GM18907 (cell line): ENCODE measurements around the gene VPS13A.
"Not testable (repeated sequence)": the region's sequence is repeated elsewhere in the genome, so short reads cannot be mapped to it uniquely, and the experiment has no call there.

Experiments used
- ATAC-seq: cut with Tn5 transposase; IDR thresholded peaks from one replicate; pipeline ENCODE4 v1.9.1; 2021; ENCODE audit warnings: mild to moderate bottlenecking, moderate library complexity; ENCODE audit not compliant: unreplicated experiment

Gene VPS13A

DNA sequence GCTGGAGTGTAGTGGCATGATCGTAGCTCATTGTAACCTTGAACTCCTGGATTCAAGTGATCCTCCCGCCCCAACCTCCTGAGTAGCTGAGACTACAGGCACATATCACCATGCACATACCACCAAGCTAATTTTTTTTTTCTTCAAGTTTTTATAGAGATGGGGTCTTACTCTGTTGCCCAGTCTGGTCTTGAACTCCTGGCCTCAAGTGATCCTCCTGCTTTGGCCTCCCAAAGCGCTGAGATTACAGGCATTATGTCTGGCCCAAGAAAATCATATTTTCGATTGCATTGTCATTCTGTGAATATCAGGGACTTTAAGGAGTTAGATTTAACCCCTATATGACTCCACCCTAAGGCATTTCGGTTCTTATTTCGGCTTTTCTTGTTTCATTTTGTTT, 116.6 kb downstream of the VPS13A start:
- ATAC-seq, result no peak

- ATAC-seq, result no peak
Measured at GRCh38 chr9:77304543-77304942, 127.2 kb downstream of the VPS13A start.

DNA sequence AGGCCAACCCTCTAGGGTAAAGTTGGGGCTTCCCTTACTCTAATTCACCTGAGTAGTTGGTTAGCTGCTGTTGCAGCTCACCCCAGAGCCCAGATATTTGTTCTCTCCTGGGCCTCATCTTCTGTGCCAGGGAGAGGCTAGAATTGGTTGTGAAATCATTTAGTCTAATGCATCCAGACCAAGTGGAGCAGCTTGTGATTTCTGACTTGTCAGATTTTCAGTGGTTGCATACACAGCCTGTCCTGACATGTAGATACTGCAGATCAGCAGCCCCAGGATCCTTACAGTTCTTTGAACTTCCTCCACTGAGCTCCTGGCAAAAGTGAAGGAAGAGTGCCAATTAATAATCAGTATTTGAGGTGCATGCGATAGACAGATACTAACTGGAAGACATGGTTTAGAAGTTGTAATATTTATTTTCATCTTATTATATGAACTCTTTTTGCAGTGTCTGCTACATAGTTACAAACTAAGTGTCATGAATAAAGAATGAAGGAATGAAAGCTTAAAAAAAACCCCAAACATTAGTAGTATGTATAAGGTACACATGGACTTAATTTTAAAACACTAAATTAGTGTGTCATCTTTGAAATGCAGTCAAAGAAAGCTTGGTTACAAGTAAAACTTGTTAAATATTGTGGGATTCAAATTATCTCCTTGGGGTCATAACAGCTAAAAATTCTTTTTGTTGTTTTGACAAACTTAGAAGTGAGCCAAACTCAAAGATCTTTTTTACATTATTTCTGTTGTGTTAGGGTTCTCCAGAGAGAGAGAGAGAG, 128.5 kb downstream of the VPS13A start:
- no peak for ATAC-seq

- no peak for ATAC-seq
Measured at GRCh38 chr9:77307166-77307565, 129.8 kb downstream of the VPS13A start.

DNA sequence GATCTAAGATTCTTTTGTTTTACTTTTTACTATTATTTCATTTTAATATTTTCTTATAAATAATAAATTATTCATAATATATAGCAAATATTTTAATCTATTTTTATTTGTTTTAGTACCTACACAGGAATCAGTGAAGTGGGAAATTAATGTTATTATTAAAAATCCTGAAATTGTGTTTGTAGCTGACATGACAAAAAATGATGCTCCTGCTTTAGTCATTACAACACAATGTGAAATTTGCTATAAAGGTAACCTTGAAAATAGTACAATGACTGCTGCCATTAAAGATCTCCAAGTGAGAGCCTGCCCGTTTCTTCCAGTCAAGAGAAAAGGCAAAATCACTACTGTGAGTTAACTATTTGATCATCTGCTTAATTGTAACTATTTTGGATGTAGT, 138.7 kb downstream of the VPS13A start:
- no peak for ATAC-seq

- ATAC-seq, result no peak
Measured at GRCh38 chr9:77325058-77325457, 147.7 kb downstream of the VPS13A start.

DNA sequence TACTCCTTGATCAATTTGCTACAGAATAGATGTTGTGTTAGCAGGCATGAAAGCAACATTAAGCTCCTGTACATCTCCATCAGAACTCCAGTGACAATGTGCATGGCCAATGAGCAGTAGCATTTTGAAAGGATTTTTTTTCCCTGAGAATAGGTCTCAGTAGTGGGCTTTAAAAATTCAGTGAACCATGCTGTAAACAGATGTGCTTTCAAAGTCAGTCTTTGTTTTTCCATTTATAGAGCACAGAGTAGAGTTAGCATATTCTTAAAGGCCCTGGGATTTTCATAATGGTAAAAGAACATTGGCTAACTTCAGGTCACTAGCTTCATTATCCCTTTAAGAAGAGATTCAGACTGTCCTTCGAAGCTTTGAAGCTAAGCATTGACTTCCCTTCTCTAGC, 150.8 kb downstream of the VPS13A start:
- ATAC-seq, result no peak

DNA sequence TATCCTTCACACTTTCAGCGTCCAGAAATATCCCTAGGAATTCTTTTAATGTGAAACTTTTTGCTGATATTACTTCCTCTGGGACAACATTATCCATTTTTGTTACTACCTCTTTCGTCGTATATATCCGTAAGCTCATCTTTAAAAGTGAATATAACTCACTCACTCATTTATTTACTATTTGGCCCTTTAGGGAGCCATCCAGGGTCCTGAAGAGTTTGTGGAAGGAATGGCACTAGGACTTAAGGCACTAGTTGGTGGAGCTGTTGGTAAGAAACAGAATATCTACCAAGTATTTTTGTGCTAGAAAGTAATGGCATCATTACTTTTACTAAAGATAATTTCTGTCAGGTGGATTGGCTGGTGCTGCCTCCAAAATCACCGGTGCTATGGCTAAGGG, 192.7 kb downstream of the VPS13A start:
- ATAC-seq, result no peak

- no peak for ATAC-seq
Measured at GRCh38 chr9:77374266-77374665, 196.9 kb downstream of the VPS13A start.

DNA sequence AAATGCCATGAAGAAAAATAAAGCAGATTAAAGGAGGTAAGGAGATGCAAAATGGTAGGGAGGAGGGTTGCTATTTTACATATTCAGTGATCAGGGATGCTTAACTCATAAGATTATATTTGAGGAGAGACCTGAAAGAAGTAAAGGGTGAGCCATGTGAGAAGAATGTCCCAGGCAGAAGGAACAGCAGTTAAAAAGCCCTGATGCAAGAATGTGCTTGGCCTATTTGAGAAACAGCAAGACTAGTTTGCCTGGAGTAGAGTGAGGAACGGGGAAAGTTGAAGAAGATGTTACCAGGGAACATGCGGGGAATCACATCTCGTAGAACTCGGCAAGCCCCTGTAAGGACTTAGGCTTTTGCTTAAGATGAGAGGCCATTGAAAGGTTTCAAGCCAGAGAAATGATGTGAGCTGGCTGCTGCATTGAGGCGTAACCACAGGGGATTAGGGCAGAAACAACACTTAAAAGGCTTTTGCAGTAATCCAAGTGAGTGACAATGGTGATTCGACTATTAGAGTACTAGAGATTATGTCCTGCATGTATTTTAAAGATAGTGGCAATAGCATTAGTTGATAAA, 198.7 kb downstream of the VPS13A start:
- no peak for ATAC-seq

DNA sequence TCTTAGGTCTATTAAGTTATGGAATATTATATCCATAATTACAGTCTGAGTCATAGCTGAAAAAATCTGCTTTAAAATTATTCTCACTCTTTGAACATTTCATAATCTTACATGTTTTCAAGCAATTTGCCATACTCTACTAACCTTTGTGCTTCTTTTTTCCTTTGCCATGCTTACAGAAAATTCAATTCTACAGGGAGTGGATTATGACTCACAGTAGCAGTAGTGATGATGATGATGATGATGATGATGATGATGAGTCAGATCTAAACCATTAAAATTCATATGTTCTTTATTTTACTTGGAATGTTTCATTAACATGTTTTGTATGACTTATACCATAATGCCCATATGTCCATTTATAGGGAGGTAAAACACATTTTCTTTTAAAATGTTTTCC, 207.1 kb downstream of the VPS13A start:
- no peak for ATAC-seq

DNA sequence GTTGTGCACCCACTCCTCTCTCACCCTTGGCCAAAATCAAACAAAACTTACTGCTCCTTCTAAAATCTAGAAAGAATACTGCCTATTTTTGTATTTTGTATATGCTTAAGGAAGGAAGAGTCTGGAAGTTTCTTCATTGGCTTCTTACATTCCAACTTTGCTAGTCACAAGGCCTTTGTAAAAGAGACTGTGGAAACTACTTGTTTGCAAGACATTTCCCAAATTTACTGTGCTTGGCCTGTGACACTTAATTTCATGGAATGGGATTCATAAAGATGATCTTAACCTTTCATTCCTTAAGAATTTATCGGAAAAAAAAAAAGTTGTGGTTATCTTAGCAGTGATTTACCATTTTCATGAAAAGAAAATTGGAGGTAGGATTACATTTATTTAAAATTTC, 208.9 kb downstream of the VPS13A start:
- ATAC-seq, result no peak

GRCh38 chr9:77391834-77392233, 214.5 kb downstream of the VPS13A start:
- ATAC-seq, result no peak

- ATAC-seq, result no peak
Measured at GRCh38 chr9:77392328-77392727, 215.0 kb downstream of the VPS13A start.

GRCh38 chr9:77398581-77398980, 221.2 kb downstream of the VPS13A start:
- not testable (repeated sequence) for ATAC-seq

DNA sequence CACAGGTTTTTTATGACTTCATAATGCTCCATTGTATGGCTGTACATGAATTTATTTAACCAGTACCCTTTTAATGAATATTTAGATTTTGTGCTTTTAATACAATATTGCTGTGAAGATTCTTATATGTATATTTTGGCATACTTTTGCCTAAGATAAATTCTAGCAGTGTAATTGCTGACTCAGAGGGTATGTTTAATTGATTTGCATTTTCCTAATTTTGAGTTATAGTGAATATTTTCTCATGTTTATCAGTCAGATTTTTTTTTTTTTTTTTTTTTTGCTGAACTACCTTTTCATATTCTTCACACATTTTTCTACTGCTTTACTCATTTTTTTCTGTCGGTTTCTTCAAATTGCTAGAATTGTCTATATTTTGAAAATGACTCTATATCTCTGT, 222.6 kb downstream of the VPS13A start:
- ATAC-seq, result no peak

DNA sequence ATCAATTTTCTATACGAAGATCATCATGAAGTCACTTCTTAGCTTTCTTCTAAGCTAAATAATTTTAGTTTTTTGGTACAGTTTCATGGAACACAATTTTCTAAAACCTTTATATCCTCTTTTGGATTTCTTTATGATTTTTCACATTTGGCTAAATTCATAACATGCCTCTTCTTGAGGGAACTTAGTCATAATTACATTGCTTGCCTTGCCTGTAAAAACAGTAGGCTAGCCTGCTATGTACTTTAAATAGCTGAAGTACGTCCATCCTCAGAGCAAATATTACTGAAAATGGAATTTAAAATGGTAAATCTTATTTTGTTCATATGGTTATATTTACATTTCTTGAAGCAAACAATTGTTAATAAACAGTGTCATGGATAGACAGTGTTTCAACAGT, 225.0 kb downstream of the VPS13A start:
- no peak for ATAC-seq

DNA sequence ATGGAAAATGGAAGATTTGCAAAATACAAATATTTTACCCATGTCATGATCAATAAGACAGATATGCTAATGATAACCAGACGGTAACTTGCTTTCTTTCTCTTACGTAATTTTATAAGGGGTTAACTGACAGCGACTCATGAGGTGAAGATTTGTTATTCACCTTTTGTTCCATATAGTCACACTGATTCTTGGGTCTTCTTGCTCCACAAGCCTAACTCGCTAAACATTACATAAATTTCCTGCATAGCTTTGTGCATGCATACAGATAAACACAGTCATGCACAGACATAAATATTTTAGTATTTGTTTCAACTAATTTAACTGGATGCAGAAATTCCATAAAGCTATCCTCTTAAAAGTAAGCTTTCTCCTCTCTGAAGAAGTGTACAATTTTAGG, 225.9 kb downstream of the VPS13A start:
- ATAC-seq, result no peak

- ATAC-seq, result not testable (repeated sequence)
Measured at GRCh38 chr9:77408521-77408920, 231.2 kb downstream of the VPS13A start.

DNA sequence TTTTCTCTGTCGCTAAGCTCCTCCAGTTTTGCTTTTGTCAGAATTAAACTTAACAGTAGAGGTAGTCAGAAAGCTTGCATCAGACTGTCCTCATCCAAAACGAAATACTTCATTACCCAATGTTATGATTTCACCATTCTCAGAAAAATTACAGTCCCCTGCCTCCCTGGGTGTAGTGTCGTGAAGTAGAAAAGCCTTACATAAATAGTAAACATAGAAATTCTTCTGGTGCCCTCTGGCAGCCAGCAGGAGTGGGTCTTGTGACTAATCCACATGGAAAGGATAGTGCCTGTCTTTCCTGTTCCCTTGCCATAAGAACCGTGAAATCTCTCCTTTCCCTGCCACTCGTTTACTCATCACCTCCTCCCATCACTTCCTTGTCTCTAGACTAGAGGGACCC, 240.2 kb downstream of the VPS13A start:
- ATAC-seq, result no peak

- ATAC-seq, result no peak
Measured at GRCh38 chr9:77418226-77418625, 240.9 kb downstream of the VPS13A start.

DNA sequence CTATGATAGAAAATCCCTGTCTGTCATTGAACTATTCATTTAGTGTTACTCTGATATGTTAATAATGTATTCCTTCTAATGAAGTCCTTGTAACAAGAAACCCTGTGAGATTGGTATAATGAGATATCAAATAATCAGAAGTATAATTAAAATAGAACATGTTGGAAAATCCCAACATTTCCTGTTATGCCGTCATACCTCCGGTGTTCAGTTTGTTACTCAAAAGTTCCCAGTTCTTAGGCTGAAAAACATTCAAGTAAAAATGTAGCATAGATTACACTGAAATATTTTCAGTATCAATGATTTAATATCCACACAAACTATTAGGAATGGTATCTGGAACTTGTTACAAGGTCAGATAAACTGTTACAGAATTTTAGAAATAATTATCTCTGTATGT, 243.3 kb downstream of the VPS13A start:
- no peak for ATAC-seq
